ENCODE measurements around the gene CTNNA2. TPM values are rescaled to one million over a fixed set of nuclear protein-coding genes. Genes with fewer than 3 reads are reported as not detected.

CTNNA2 gene
- total RNA-seq, 1 experiment from 2014 or later, result 5.5 TPM

DNA sequence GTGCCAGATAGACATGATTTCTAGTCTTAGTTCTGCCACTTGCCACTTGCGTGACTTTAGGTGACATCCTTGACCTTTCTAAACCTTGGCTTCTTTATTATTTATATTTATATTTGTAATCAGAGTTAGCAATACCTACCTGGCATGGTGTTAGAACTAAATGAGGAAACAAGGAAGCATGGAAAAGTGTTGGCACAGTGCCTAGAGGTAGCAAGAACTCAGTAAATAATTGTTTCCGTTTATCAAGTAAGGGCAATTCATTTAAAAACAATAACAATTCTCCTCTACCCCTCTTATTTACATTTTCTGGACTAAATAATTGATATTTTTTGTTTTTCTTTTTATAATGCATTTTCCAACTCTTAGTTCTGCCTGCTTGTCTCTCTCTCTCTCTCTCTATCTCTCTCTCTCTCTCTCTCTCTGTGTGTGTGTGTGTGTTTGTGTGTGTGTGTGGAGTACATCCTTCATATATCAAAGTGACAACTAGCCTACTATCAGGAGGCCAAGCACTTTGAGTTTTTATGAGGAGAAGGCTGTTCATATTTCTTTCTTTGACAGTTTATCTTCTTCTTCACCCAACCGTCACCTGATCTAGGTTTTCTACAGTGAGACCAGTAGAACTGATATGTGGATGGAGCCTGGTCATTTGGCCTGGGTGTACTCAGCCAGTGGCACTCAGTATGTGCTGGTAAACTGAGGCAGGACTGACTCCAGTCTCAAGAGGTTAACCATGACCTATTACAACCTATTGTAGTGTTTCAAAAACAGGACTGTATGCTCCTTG is 657.2 kb downstream of the CTNNA2 start:
- Histone ChIP-seq H2AK5ac (ENCODE audit: insufficient read length, low read length) (no peak overlapping the region), H3K4me1 (ENCODE audit: insufficient read depth, low read length) (no peaks in the 10 kb centered on the region), H3K27me3 (ENCODE audit: insufficient read depth, low read length) (no peaks in the 10 kb centered on the region), H3K56ac (ENCODE audit: insufficient read length, low read depth, low read length) (no peak overlapping the region), H3K27ac (ENCODE audit: insufficient read length, low read depth, low read length) (no peak overlapping the region), H3T11ph (ENCODE audit: low read length) (no peak overlapping the region), H2BK15ac (ENCODE audit: low read depth, low read length) (no peak overlapping the region), H2AFZ (ENCODE audit: low read length) (no peak overlapping the region), H3K4me2 (ENCODE audit: insufficient read depth, insufficient read length, low read length) (no peak overlapping the region), H4K5ac (ENCODE audit: insufficient read length, low read depth, low read length) (no peak overlapping the region), H2BK5ac (ENCODE audit: insufficient read length, low read length) (no peak overlapping the region), H3K9me3 (ENCODE audit: control insufficient read depth, low read depth, low read length) (no peaks in the 10 kb centered on the region), H2BK120ac (ENCODE audit: low read depth, low read length, poor library complexity, severe bottlenecking) (no peak overlapping the region), H2BK20ac (ENCODE audit: low read depth, low read length, poor library complexity, severe bottlenecking) (no peak overlapping the region), H3K9ac (ENCODE audit: extremely low read depth, insufficient read length, low read length) (no peak overlapping the region), H3K79me1 (ENCODE audit: insufficient read depth, low read depth, low read length, poor library complexity, severe bottlenecking) (no peaks in the 10 kb centered on the region), H2BK12ac (ENCODE audit: insufficient read length, low read depth, low read length) (no peak overlapping the region), H3K23me2 (ENCODE audit: insufficient read length, low read depth, low read length, poor library complexity, severe bottlenecking) (no peaks in the 10 kb centered on the region), H3K23ac (ENCODE audit: insufficient read length, low read depth, low read length) (no peak overlapping the region), H3K4ac (ENCODE audit: low read depth, low read length) (no peak overlapping the region), H3K79me2 (ENCODE audit: insufficient read depth, low read length) (no peaks in the 10 kb centered on the region), H4K8ac (replicated peaks; ENCODE audit: insufficient read length, low read depth, low read length) (no peak overlapping the region), H3K14ac (ENCODE audit: insufficient read depth, low read length) (no peak overlapping the region), H3K18ac (ENCODE audit: insufficient read length, low read depth, low read length) (no peak overlapping the region), H4K91ac (ENCODE audit: insufficient read length, low read depth, low read length) (no peak overlapping the region), H4K20me1 (ENCODE audit: control insufficient read depth, insufficient read depth, insufficient read length) (no peaks in the 10 kb centered on the region)
- H3K4me1 Mint-ChIP-seq, result peaks cover 0 to 3% of the 10 kb centered on the region in 2 experiments; a peak in 2 of 4 replicates
- H3K27me3 Mint-ChIP-seq (ENCODE audit: low read depth), result no peaks in the 10 kb centered on the region
- TF ChIP-seq, protein P1, sequence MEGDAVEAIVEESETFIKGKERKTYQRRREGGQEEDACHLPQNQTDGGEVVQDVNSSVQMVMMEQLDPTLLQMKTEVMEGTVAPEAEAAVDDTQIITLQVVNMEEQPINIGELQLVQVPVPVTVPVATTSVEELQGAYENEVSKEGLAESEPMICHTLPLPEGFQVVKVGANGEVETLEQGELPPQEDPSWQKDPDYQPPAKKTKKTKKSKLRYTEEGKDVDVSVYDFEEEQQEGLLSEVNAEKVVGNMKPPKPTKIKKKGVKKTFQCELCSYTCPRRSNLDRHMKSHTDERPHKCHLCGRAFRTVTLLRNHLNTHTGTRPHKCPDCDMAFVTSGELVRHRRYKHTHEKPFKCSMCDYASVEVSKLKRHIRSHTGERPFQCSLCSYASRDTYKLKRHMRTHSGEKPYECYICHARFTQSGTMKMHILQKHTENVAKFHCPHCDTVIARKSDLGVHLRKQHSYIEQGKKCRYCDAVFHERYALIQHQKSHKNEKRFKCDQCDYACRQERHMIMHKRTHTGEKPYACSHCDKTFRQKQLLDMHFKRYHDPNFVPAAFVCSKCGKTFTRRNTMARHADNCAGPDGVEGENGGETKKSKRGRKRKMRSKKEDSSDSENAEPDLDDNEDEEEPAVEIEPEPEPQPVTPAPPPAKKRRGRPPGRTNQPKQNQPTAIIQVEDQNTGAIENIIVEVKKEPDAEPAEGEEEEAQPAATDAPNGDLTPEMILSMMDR (conservative IDR thresholded peaks at IDR 0.05), result no peak
- no peak overlapping the region for H3K27ac Mint-ChIP-seq
- H3K4me3 Mint-ChIP-seq, result no peak overlapping the region
- DNase-seq, result no peak
- WGBS (ENCODE audit: extremely low coverage, insufficient read length, low lambda C conversion rate), result no CpG with 5 or more reads among the region's 3 CpGs
- no peaks in the 10 kb centered on the region for H3K9me3 Mint-ChIP-seq
- H3K36me3 Mint-ChIP-seq (ENCODE audit: insufficient read depth in 1 of 3, low read depth in 3 of 3), result no peaks in the 10 kb centered on the region

All from H9 (cell line).